Eye (tissue), 1 donor: ENCODE results near the gene PRODH2.
"Not testable (repeated sequence)": the region's sequence is repeated elsewhere in the genome, so short reads cannot be mapped to it uniquely, and the experiment has no call there.

Experiments
- DNase-seq: peaks from one replicate; pipeline ENCODE4 v3.0.0-alpha.2; 2015

Gene PRODH2

GRCh38 chr19:35777961-35778360 is 34.7 kb downstream of the PRODH2 start:
- no peak for DNase-seq

- peak; percentile 85 for DNase-seq
These were observed 35.4 kb downstream of the PRODH2 start for GRCh38 chr19:35777086-35777841.

- DNase-seq: peak; percentile 72
These were observed 36.4 kb downstream of the PRODH2 start for GRCh38 chr19:35776102-35776788.

GRCh38 chr19:35775298-35776101 is 37.1 kb downstream of the PRODH2 start, which contains the start of gene ARHGAP33:
TSS of gene ARHGAP33 (plus strand) at chr19:35775564. CDS start at chr19:35775659, 95 bp downstream.
- peak; percentile 100 for DNase-seq

- no peak for DNase-seq
These were observed 37.7 kb downstream of the PRODH2 start for GRCh38 chr19:35775046-35775297.

- no peak for DNase-seq
These were observed 38.2 kb downstream of the PRODH2 start for GRCh38 chr19:35774274-35775045.

- DNase-seq: no peak
These were observed 39.4 kb downstream of the PRODH2 start for GRCh38 chr19:35773020-35773806.

GRCh38 chr19:35772362-35772761 is 40.3 kb downstream of the PRODH2 start:
- not testable (repeated sequence) for DNase-seq

GRCh38 chr19:35768082-35768421 is 44.6 kb downstream of the PRODH2 start:
- DNase-seq: no peak

GRCh38 chr19:35767288-35768081 is 45.2 kb downstream of the PRODH2 start:
- peak; percentile 75 for DNase-seq

- DNase-seq: no peak
These were observed 46.0 kb downstream of the PRODH2 start for GRCh38 chr19:35766571-35767104.

- no peak for DNase-seq
These were observed 48.0 kb downstream of the PRODH2 start for GRCh38 chr19:35764432-35765315.

- DNase-seq: no peak
These were observed 51.8 kb downstream of the PRODH2 start for GRCh38 chr19:35760711-35761349.

GRCh38 chr19:35759697-35760096 is 52.9 kb downstream of the PRODH2 start:
- no peak for DNase-seq

- DNase-seq: peak; percentile 100
These were observed 54.7 kb downstream of the PRODH2 start, which contains the start of gene PROSER3 for GRCh38 chr19:35757749-35758608. TSS of gene PROSER3 (plus strand) at chr19:35758176. CDS start at chr19:35758216, 40 bp downstream.

- DNase-seq: peak; percentile 86
These were observed 55.4 kb downstream of the PRODH2 start for GRCh38 chr19:35757231-35757748.

- DNase-seq: peak; percentile 71
These were observed 56.0 kb downstream of the PRODH2 start, which contains the start of gene HSPB6 for GRCh38 chr19:35756377-35757230. TSS of gene HSPB6 (minus strand) at chr19:35757029. CDS start at chr19:35757008, 21 bp downstream.
